Measurements from ENCODE around the gene ELP4.
"Not testable (repeated sequence)": the region's sequence is repeated elsewhere in the genome, so short reads cannot be mapped to it uniquely, and the experiment has no call there.

GRCh38 chr11:31493762-31494161 lies 15.8 kb upstream of the ELP4 start:
- TF ChIP-seq, protein P1, sequence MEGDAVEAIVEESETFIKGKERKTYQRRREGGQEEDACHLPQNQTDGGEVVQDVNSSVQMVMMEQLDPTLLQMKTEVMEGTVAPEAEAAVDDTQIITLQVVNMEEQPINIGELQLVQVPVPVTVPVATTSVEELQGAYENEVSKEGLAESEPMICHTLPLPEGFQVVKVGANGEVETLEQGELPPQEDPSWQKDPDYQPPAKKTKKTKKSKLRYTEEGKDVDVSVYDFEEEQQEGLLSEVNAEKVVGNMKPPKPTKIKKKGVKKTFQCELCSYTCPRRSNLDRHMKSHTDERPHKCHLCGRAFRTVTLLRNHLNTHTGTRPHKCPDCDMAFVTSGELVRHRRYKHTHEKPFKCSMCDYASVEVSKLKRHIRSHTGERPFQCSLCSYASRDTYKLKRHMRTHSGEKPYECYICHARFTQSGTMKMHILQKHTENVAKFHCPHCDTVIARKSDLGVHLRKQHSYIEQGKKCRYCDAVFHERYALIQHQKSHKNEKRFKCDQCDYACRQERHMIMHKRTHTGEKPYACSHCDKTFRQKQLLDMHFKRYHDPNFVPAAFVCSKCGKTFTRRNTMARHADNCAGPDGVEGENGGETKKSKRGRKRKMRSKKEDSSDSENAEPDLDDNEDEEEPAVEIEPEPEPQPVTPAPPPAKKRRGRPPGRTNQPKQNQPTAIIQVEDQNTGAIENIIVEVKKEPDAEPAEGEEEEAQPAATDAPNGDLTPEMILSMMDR (conservative IDR thresholded peaks at IDR 0.05; ENCODE audit: low read length), result not testable (repeated sequence)
- TF ChIP-seq EZH2phosphoT487 (IDR thresholded peaks at IDR 0.05; ENCODE audit: borderline replicate concordance), result not testable (repeated sequence)
